Ishikawa (cell line): ENCODE results near the gene CNNM2.

Experiments
- CEBPB ChIP-seq: IDR thresholded peaks from 2 replicates; pipeline ENCODE4 v1.6.1; 2012
- CREB1 ChIP-seq: IDR thresholded peaks from 2 replicates; pipeline ENCODE4 v1.6.1; 2012; ENCODE audit warnings: low read depth
- EGR1 ChIP-seq: IDR thresholded peaks from 2 replicates; pipeline ENCODE4 v1.6.1; 2012
- EP300 ChIP-seq: IDR thresholded peaks from 2 replicates; pipeline ENCODE4 v1.6.1; 2012; ENCODE audit warnings: borderline replicate concordance
- FOXM1 ChIP-seq: IDR thresholded peaks from 2 replicates; pipeline ENCODE4 v1.6.1; 2012; ENCODE audit warnings: low read depth, borderline replicate concordance
- NFIC ChIP-seq: IDR thresholded peaks from 2 replicates; pipeline ENCODE4 v1.6.1; 2012
- RAD21 ChIP-seq: IDR thresholded peaks from 2 replicates; pipeline ENCODE4 v1.6.1; 2012; ENCODE audit warnings: low read depth
- TAF1 ChIP-seq: IDR thresholded peaks from 2 replicates; pipeline ENCODE4 v1.6.1; 2012; ENCODE audit warnings: low read depth, mild to moderate bottlenecking
- TCF12 ChIP-seq: IDR thresholded peaks from 2 replicates; pipeline ENCODE4 v1.6.1; 2012; ENCODE audit warnings: low read depth
- TEAD4 ChIP-seq: IDR thresholded peaks from 2 replicates; pipeline ENCODE4 v1.6.1; 2012
- YY1 ChIP-seq: IDR thresholded peaks from 2 replicates; pipeline ENCODE4 v1.6.1; 2012; ENCODE audit warnings: low read depth
- ZBTB7A ChIP-seq: IDR thresholded peaks from 2 replicates; pipeline ENCODE4 v1.6.1; 2012; ENCODE audit warnings: low read depth
- TF ChIP-seq, protein P1 (sequence below): IDR thresholded peaks from 2 replicates; pipeline ENCODE4 v1.6.1; 2012
- TF ChIP-seq, protein P2 (sequence below): IDR thresholded peaks from 2 replicates; pipeline ENCODE4 v1.6.1; 2012; ENCODE audit warnings: low read depth, mild to moderate bottlenecking
- TF ChIP-seq, protein P3 (sequence below): IDR thresholded peaks from 2 replicates; pipeline ENCODE4 v1.6.1; 2012

The CNNM2 gene

DNA sequence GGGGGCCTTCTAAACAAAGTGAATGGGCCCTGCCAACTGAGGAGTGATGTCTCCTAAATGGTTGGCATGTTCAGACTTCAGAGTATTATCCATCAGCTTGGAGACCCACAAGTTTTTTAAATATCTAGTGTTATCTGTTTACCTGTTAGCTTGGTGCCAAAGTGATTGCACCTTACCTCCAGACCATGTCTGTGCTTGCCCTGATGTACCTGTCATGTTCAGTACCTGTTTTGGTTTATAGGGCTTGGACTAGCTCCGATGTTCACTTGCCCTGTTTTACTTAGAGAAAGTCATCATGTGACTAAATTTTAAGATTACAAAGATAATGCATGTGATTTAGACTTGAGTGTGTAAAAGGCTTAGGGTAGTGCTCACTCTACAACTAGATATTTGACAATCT is 67.7 kb downstream of the CNNM2 start:
- TF ChIP-seq, protein P1, sequence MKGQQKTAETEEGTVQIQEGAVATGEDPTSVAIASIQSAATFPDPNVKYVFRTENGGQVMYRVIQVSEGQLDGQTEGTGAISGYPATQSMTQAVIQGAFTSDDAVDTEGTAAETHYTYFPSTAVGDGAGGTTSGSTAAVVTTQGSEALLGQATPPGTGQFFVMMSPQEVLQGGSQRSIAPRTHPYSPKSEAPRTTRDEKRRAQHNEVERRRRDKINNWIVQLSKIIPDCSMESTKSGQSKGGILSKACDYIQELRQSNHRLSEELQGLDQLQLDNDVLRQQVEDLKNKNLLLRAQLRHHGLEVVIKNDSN: no peak
- TF ChIP-seq, protein P2, sequence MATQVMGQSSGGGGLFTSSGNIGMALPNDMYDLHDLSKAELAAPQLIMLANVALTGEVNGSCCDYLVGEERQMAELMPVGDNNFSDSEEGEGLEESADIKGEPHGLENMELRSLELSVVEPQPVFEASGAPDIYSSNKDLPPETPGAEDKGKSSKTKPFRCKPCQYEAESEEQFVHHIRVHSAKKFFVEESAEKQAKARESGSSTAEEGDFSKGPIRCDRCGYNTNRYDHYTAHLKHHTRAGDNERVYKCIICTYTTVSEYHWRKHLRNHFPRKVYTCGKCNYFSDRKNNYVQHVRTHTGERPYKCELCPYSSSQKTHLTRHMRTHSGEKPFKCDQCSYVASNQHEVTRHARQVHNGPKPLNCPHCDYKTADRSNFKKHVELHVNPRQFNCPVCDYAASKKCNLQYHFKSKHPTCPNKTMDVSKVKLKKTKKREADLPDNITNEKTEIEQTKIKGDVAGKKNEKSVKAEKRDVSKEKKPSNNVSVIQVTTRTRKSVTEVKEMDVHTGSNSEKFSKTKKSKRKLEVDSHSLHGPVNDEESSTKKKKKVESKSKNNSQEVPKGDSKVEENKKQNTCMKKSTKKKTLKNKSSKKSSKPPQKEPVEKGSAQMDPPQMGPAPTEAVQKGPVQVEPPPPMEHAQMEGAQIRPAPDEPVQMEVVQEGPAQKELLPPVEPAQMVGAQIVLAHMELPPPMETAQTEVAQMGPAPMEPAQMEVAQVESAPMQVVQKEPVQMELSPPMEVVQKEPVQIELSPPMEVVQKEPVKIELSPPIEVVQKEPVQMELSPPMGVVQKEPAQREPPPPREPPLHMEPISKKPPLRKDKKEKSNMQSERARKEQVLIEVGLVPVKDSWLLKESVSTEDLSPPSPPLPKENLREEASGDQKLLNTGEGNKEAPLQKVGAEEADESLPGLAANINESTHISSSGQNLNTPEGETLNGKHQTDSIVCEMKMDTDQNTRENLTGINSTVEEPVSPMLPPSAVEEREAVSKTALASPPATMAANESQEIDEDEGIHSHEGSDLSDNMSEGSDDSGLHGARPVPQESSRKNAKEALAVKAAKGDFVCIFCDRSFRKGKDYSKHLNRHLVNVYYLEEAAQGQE: no peak
- TF ChIP-seq TEAD4: no peak
- no peak for TF ChIP-seq CEBPB
- no peak for TF ChIP-seq RAD21
- TF ChIP-seq FOXM1: no peak
- no peak for TF ChIP-seq EGR1
- TF ChIP-seq EP300: no peak

DNA sequence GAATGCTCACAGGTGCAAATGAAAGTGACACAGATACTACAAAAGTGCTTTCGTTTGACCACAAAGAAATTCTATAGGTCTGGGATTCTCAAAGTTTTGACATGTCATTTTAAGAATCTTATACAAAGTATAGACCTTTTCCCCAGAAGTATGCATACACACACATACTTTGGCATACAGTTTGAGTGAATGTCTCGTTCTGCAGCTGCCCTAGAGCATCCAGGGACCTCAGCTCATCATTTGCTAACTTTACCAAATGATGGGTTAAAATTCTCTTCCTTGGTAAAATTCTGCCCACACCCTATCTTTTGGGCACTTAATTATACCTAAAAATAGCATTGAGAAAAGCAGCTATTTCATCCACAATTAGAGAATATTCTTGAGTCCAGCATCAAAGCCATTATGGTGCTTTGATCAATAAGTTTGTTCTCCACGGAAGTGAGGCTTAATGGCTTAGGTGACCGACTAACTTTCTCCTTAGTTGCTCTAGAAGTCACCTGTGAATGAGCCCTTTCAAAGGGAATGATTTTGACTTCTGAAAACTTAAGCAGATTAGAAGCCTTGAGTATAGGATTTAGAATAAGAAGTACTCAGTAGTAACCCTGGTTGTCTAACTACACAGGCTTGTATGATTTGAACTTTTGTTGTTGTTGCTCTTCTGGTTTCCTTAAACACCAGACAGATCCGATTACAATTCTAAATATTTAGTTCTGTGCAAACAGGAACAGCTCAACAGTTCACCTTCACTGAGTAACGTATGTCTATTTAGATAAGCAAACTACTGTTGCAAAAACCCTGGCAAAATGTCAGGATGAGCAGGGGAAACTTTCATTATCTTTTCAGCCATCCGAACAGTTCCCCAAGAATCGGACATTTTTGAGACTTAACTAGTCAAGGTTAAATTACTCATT is 70.6 kb downstream of the CNNM2 start:
- TF ChIP-seq, protein P2: no peak
- TF ChIP-seq, protein P1: no peak
- no peak for TF ChIP-seq TAF1
- TF ChIP-seq CREB1: no peak
- no peak for TF ChIP-seq EGR1
- TF ChIP-seq TCF12: no peak
- TF ChIP-seq, protein P3, sequence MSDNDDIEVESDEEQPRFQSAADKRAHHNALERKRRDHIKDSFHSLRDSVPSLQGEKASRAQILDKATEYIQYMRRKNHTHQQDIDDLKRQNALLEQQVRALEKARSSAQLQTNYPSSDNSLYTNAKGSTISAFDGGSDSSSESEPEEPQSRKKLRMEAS: no peak
- TF ChIP-seq EP300: no peak
- no peak for TF ChIP-seq FOXM1
- TF ChIP-seq NFIC: no peak
- TF ChIP-seq RAD21: no peak
- no peak for TF ChIP-seq YY1
- no peak for TF ChIP-seq CEBPB
- no peak for TF ChIP-seq ZBTB7A

DNA sequence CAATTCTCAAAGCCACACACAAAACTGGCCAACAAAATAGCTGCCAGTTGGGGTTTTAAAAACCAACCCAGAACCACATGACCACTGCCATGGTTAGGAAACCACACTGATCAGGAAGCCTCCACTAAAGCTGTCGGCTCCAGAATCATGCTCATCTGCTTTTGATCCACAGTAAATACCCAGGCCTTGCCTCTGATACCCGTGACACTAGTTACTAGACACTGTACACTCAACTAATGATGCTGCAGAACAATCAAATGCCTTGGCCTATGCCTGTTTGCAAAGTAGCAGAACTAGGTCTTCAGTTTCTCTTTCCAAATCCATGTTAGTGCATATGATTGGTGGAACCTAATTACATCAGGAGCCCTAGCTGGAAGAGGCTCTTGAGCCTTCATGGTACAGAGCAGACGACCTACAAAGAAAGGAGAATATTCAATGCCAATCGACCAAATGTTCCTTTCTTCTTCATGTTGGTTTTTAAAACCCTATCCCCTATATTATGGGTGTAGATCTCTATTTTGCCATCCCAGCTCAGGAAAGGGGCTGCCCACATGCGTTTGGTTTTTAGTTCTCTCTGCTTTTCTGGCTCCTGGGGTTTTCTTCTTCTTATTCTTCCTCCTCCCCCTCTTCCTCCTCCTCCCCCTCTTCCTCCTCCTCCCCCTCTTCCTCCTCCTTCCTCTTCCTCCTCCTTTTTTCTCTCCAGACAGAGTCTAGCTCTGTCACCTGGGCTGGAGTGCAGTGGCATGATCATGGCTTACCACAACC is 76.6 kb downstream of the CNNM2 start:
- no peak for TF ChIP-seq YY1
- TF ChIP-seq NFIC: no peak
- no peak for TF ChIP-seq RAD21
- TF ChIP-seq, protein P1: no peak
- no peak for TF ChIP-seq CREB1
- TF ChIP-seq, protein P3: no peak
- no peak for TF ChIP-seq TCF12
- TF ChIP-seq FOXM1: no peak
- no peak for TF ChIP-seq TAF1
- no peak for TF ChIP-seq TEAD4
- TF ChIP-seq EP300: no peak
- no peak for TF ChIP-seq EGR1
- TF ChIP-seq ZBTB7A: no peak
- TF ChIP-seq, protein P2: no peak
- no peak for TF ChIP-seq CEBPB
